ENCODE measurements around the gene KRTAP5-1.
"Not testable (repeated sequence)": the region's sequence is repeated elsewhere in the genome, so short reads cannot be mapped to it uniquely, and the experiment has no call there.

Gene KRTAP5-1

GRCh38 chr11:1604711-1605110, 19.6 kb upstream of the KRTAP5-1 start:
- in situ Hi-C loops (cut with HindIII; ENCODE audit: low pct_ligation_motif_present, low pct_unique_long_range_greater_than_20kb, low sequenced_read_pairs), result no loop called here
- no peak for DNase-seq

GRCh38 chr11:1604181-1604580, 19.1 kb upstream of the KRTAP5-1 start:
- in situ Hi-C loops (cut with HindIII; ENCODE audit: low pct_ligation_motif_present, low pct_unique_long_range_greater_than_20kb, low sequenced_read_pairs), result no loop called here
- DNase-seq, result no peak

DNA sequence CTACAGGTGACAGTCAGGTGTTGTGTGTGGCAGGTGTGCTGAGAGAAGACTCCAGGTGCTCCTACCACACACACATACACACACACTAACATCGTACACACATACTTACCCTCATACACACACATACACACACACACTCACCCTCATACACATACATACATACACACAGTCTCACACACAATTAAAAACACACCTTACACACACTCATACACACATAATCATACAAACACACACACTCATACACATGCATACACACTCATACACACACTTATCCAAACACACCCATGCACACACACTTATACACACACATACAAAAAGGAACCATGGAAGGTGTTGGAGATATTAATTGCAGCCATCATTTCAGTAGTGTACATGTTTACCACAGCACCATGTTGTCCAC, 18.5 kb upstream of the KRTAP5-1 start:
- in situ Hi-C loops (cut with HindIII; ENCODE audit: low pct_ligation_motif_present, low pct_unique_long_range_greater_than_20kb, low sequenced_read_pairs), result no loop called here
- no peak for DNase-seq

DNA sequence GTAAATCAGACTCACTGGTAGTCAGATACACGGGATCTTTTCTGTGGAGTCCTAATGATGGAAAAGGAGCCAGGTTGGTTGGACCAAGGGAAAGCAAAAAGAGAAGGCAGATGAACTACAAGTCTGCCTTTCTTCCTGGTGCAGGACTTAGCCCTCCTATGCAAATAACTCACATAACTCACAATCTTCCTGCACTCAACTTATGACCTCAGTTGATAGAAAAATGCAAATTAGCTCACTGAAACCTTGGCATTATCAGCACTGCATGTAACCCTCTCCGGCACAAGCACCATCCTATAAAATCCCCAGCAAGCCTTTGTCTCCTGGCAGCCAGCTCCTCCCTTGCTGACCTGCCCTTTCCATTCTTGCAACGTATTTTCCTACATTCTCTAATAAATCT, 16.6 kb upstream of the KRTAP5-1 start:
- DNase-seq; in situ Hi-C loops (cut with HindIII; ENCODE audit: low pct_ligation_motif_present, low pct_unique_long_range_greater_than_20kb, low sequenced_read_pairs): not testable (repeated sequence)

GRCh38 chr11:1600626-1601025, 15.5 kb upstream of the KRTAP5-1 start:
- DNase-seq, result no peak
- in situ Hi-C loops (cut with HindIII; ENCODE audit: low pct_ligation_motif_present, low pct_unique_long_range_greater_than_20kb, low sequenced_read_pairs), result no loop called here

DNA sequence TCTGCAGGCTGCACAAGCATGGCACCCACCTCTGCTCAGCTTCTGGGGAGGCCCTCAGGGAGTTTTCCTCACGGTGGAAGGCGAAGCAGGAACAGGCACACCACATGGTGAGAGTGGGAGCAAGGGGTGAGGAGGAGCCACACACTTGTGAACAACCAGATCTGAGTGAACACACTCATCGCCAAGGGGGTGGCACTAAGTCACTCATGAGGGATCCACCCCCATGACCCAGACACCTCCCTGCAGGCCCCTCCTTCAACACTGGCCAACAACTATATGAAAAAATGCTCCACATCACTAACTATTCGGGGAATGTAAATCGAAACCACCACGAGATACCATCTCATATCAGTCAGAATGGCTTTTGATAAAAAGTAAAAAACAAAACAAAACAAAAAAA, 13.7 kb upstream of the KRTAP5-1 start:
- in situ Hi-C loops (cut with HindIII; ENCODE audit: low pct_ligation_motif_present, low pct_unique_long_range_greater_than_20kb, low sequenced_read_pairs), result no loop called here
- DNase-seq, result no peak

- DNase-seq; in situ Hi-C loops (cut with HindIII; ENCODE audit: low pct_ligation_motif_present, low pct_unique_long_range_greater_than_20kb, low sequenced_read_pairs): not testable (repeated sequence)
Measured at GRCh38 chr11:1598406-1598805, 13.3 kb upstream of the KRTAP5-1 start.

- no peak for DNase-seq
- in situ Hi-C loops (cut with HindIII; ENCODE audit: low pct_ligation_motif_present, low pct_unique_long_range_greater_than_20kb, low sequenced_read_pairs), result no loop called here
Measured at GRCh38 chr11:1597994-1598380, 12.9 kb upstream of the KRTAP5-1 start, which contains the start of gene KRTAP5-2. Gene KRTAP5-2, minus strand, starts transcription at chr11:1598294. Its CDS starts 44 bp downstream, at chr11:1598250.

- in situ Hi-C loops (cut with HindIII; ENCODE audit: low pct_ligation_motif_present, low pct_unique_long_range_greater_than_20kb, low sequenced_read_pairs), result no loop called here
- no peak for DNase-seq
Measured at GRCh38 chr11:1597331-1597993, 12.4 kb upstream of the KRTAP5-1 start.

- DNase-seq; in situ Hi-C loops (cut with HindIII; ENCODE audit: low pct_ligation_motif_present, low pct_unique_long_range_greater_than_20kb, low sequenced_read_pairs): not testable (repeated sequence)
Measured at GRCh38 chr11:1596576-1597121, 11.6 kb upstream of the KRTAP5-1 start.

DNA sequence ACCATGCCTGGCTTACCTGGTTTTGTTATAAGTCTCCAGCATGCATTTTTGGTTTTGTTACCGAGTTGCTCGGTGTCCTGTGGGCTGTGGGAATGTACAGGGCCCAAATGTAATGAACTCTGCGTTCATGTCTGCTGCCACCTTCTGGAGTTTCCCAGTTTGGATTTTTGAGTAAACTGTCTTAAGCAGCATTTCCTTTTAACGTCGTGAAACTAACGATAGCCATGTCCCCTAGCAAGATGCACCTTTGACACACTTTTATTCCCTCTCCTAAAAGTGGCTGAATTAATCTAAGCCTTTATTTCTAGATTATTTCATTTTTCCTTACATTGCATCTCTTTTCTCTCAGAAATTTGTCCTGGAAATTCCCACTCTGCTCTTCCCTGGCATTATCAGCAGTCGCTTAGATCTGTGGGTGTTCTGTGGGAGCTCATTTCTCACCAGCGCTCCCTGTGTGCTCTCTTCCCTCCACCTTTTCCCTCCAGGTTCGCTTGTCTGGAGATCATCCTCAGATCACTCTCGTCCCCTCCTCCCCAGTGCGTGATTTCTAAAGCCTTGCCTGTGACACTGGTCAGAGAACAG, 11.0 kb upstream of the KRTAP5-1 start:
- DNase-seq; in situ Hi-C loops (cut with HindIII; ENCODE audit: low pct_ligation_motif_present, low pct_unique_long_range_greater_than_20kb, low sequenced_read_pairs): not testable (repeated sequence)

DNA sequence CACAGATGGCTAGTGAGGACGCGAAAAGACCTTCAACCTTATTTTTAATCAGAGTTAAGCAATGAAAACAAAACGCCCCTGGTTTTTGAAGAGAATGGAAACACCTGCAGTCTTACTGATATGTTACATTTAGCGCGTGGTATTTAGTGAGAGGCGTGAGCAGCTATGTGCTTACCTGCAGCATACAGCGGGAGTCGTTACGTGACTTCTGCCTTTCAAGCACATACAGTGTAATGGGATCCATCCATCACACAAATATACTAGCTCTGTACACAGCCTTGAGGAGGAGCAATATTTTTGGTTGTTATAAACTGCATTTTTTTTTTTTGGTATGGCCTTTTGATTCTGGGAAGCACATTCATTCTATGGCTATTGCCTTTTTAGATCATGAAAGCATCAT, 7.5 kb upstream of the KRTAP5-1 start:
- no peak for DNase-seq
- in situ Hi-C loops (cut with HindIII; ENCODE audit: low pct_ligation_motif_present, low pct_unique_long_range_greater_than_20kb, low sequenced_read_pairs), result no loop called here

DNA sequence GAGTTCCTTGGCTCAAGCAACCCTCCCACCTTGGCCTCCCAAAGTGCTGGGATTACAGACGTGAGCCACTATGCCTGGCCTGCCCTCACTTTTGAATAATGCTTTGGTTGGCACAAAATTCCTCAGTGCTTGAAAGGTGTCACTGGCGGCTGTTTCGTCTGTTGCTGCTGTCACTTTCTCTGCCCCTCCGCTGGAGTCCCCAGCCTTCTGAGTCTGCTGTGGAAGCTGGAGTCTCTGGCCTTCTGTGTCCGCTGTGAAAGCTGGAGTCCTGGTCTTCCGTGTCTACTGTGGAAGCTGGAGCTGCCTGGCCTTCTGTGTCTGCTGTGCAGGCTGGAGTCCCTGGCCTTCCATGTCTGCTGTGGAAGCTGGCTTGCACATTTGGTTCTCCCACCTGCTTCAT, 4.9 kb upstream of the KRTAP5-1 start:
- in situ Hi-C loops (cut with HindIII; ENCODE audit: low pct_ligation_motif_present, low pct_unique_long_range_greater_than_20kb, low sequenced_read_pairs), result no loop called here
- no peak for DNase-seq

DNA sequence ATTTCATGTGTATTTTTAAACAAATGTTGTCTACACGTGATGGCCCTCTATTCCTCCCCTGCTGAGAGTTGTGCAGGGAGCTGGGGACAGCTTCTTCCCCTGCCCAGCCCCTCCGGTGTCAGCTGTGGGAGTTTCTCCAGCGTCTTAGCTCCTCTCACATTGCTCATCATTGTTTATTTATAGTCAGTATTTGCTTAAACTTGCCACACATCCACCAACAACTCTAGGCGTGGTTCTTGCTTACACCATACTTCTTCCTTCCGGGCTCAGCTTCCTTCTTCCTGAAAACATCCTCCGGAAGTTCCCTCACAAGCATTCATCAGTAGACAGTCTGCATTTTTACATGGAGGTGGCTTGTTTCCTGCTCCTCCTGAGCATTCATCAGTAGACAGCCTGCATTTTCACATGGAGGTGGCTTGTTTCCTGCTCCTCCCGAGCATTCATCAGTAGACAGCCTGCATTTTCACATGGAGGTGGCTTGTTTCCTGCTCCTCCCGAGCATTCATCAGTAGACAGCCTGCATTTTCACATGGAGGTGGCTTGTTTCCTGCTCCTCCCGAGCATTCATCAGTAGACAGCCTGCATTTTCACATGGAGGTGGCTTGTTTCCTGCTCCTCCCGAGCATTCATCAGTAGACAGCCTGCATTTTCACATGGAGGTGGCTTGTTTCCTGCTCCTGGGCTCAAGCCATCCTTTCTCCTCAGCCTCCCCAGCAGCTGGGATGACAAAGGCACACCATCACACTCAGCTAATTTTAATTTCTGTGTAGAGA, 4.3 kb upstream of the KRTAP5-1 start:
- in situ Hi-C loops (cut with HindIII; ENCODE audit: low pct_ligation_motif_present, low pct_unique_long_range_greater_than_20kb, low sequenced_read_pairs); DNase-seq: not testable (repeated sequence)

- no peak for DNase-seq
- in situ Hi-C loops (cut with HindIII; ENCODE audit: low pct_ligation_motif_present, low pct_unique_long_range_greater_than_20kb, low sequenced_read_pairs), result no loop called here
Measured at GRCh38 chr11:1586699-1587098, 1.6 kb upstream of the KRTAP5-1 start.

DNA sequence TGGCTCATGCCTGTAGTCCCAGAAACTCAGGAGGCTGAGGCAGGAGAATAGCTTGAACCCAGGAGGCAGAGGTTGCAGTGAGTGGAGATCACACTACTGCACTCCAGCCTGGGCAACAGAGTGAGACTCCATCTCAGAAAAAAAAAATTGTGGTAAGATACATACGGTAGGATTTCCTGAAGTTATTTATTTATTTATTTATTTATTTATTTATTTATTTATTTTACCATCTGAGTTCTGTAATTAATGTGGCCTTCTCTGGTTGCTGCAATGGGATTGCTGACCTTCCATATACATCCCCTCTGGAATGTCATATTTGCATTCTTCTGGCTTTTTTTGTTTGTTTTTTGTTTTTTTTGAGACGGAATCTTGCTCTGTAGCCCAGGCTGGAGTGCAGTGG, 2.2 kb downstream of the KRTAP5-1 start:
- in situ Hi-C loops (cut with HindIII; ENCODE audit: low pct_ligation_motif_present, low pct_unique_long_range_greater_than_20kb, low sequenced_read_pairs); DNase-seq: not testable (repeated sequence)

DNA sequence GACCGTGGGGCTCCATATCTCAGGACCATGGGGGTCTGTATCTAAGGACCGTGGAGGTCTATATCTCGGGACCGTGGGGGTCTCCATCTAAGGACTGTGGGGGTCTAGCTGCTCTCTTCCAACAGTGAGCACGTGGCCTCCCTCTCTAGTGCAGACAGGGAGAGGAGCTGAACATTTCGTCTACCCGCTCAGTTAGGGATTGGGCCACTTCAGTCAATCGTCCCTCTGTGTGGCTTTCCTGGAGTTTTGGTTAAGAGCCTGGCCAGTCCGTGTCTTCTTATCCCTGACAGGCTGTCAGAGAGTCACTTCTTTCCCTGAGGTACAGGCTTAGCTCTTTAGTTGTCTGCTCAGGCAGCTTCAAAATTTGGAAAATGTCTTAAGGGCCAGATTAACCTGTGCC, 3.1 kb downstream of the KRTAP5-1 start:
- in situ Hi-C loops (cut with HindIII; ENCODE audit: low pct_ligation_motif_present, low pct_unique_long_range_greater_than_20kb, low sequenced_read_pairs), result no loop called here
- DNase-seq, result no peak

DNA sequence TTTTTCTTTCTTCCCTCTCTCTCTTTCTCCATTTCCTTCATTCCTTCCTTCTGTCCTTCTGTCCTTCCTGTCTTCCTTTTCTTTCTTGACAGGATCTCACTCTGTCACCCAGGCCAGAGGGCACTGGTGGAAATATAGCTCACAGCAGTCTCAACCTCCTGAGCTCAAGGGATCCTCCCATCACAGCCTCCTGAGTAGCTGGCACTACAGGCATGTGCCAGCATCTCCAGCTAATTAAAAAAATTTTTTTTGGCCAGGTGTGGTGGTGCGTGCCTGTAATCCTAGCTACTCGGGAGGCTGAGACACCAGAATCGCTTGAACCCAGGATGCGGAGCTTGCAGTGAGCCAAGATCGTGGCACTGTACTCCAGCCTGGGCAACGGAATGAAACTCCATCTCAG, 8.3 kb downstream of the KRTAP5-1 start:
- DNase-seq, result no peak
- in situ Hi-C loops (cut with HindIII; ENCODE audit: low pct_ligation_motif_present, low pct_unique_long_range_greater_than_20kb, low sequenced_read_pairs), result no loop called here

DNA sequence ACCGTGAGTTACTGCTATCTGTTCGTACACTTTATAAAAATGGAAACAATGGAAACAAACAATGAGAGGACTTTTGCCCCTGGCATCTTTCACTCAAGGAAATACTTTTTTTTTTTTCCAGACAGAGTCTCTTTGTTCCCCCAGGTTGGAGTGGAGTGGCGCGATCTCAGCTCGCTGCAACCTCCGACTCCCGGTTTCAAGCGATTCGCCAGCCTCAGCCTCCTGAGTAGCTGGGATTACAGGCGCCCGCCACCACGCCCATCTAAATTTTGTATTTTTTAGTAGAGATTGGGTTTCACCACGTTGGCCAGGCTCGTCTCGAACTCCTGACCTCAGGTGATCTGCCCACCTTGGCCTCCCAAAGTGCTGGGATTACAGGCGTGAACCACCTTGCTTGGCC, 9.3 kb downstream of the KRTAP5-1 start:
- in situ Hi-C loops (cut with HindIII; ENCODE audit: low pct_ligation_motif_present, low pct_unique_long_range_greater_than_20kb, low sequenced_read_pairs); DNase-seq: not testable (repeated sequence)

DNA sequence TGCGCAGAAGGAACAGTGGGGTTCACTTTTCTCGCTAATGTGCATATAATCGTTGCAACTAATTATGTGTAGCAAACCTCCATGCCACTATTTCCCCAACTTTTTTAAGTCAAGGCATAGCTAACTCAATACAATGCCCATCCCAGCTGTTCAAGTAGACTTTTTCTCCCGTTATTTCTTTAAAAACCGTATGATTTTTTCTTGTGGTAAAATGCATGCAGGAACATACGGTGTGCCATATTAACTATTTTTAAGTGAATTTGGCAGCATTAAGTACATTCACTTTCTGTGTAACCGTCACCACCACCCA, 10.2 kb downstream of the KRTAP5-1 start:
- DNase-seq, result no peak
- in situ Hi-C loops (cut with HindIII; ENCODE audit: low pct_ligation_motif_present, low pct_unique_long_range_greater_than_20kb, low sequenced_read_pairs), result no loop called here

Measured in ACHN (cell line).